Transverse colon (tissue), 4 donors: ENCODE measurements around the gene GRIPAP1.

Experiments
- EP300 ChIP-seq: sonication (generic); formaldehyde crosslinking; IDR thresholded peaks from one replicate; pipeline ENCODE4 v1.6.1; 2017; ENCODE audit warnings: antibody characterized with exemption, low read depth
- POLR2A ChIP-seq: fragments of 450-650 bp; IDR thresholded peaks from one replicate; pipeline ENCODE4 v1.6.1; 2016; ENCODE audit warnings: antibody characterized with exemption, mild to moderate bottlenecking, moderate library complexity
- POLR2AphosphoS5 ChIP-seq, 3 donors: sonication (generic); formaldehyde crosslinking; IDR thresholded peaks; one replicate each; pipeline ENCODE4 v1.6.1; 2016; ENCODE audit warnings: antibody characterized with exemption in 3 of 3
- TF ChIP-seq, protein P1 (sequence below), 5 experiments: fragments of 200-600 bp in 3 of 5; fragments of 450-650 bp in 2 of 5; sonication (generic) in 3 of 5; IDR thresholded peaks; 1 replicate in 2 of 5; 2 replicates in 3 of 5; pipeline ENCODE4 v1.5.1; 2016 to 2017; ENCODE audit warnings: antibody characterized with exemption in 5 of 5, inconsistent platforms in 3 of 5, mild to moderate bottlenecking in 2 of 5, moderate library complexity in 1 of 5

DNA sequence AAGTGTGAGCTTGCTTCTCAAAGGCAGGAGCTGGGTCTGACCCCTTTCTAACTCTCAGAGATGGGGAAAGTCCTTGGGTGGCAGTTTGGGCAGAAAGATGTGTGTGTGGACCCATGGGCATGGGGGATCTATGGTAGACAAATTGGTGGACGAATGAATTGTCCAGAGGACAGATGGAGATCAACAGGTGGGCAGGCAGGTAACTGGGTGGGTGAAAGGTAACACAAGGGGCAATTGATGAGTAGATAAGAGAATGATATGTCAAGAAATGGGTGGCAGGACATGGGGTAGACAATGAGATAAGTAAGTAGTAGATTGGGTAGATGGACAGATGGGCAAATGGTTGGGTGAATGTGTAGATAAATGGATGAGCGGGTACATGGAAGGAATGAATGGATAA is 27.5 kb downstream of the GRIPAP1 start:
- TF ChIP-seq, protein P1, sequence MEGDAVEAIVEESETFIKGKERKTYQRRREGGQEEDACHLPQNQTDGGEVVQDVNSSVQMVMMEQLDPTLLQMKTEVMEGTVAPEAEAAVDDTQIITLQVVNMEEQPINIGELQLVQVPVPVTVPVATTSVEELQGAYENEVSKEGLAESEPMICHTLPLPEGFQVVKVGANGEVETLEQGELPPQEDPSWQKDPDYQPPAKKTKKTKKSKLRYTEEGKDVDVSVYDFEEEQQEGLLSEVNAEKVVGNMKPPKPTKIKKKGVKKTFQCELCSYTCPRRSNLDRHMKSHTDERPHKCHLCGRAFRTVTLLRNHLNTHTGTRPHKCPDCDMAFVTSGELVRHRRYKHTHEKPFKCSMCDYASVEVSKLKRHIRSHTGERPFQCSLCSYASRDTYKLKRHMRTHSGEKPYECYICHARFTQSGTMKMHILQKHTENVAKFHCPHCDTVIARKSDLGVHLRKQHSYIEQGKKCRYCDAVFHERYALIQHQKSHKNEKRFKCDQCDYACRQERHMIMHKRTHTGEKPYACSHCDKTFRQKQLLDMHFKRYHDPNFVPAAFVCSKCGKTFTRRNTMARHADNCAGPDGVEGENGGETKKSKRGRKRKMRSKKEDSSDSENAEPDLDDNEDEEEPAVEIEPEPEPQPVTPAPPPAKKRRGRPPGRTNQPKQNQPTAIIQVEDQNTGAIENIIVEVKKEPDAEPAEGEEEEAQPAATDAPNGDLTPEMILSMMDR (IDR thresholded peaks at IDR 0.05) = no peak
- TF ChIP-seq POLR2AphosphoS5 (IDR thresholded peaks at IDR 0.05) (no peak), POLR2A (no peak), EP300 (no peak)
